AG09319 (cell line): ENCODE results near the gene KRTAP10-3.

Source experiments
- DNase-seq: peaks from one replicate; pipeline ENCODE4 v3.0.0-alpha.2; 2010; ENCODE audit warnings: low read depth; ENCODE audit errors: extremely low read depth
- TF ChIP-seq, protein P1 (sequence below): IDR thresholded peaks from 2 replicates; pipeline ENCODE4 v1.5.1; 2011; ENCODE audit warnings: low read depth, mild to moderate bottlenecking, inconsistent platforms, low read length, moderate library complexity

Gene KRTAP10-3

DNA sequence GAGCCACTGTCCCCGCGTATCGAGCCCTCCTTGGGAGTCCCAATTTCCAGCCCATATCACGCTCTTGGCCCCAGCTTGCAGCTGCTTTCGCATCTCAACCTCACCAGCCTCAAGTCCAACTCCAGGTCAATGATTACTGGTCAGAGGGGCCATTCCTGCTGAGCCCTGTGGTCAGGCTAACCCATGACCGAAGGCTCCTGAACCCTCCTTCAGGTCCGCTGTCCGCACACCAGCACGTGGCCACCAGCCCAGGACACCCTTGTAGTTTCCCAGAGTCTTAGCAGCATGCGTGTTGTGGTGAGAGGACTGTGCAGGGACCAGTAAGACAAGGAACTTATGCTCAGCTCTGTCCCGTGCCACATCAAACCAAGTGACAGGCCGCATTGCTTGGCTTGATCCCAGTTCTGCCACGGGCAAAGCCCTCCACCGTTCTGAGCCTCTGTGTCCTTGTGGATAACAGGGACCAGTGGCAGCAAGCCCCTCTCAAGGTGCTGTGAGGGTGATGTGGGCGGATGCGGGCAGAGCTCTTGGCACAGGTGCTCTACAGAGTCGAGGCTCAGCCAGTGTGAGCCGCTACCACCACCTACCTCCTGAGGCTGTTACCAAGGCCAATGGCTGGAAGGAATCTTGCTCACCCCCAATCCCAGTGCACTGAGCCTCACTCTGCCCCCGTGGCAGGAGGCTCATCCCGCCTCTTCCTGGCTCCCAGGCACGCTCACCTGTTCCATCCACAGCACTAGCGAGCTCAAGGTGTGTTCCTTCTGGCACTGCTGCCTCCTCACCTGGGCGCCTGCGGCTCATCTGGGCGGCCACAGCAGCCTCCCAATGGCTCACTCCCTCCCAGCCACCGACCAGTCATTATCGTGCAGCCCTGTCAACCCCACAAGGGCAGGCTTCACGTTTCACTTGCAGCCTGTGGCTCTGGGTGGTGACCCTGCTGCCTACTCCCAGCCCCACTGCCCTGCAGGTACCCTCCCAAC lies 39.0 kb downstream of the KRTAP10-3 start:
- TF ChIP-seq, protein P1, sequence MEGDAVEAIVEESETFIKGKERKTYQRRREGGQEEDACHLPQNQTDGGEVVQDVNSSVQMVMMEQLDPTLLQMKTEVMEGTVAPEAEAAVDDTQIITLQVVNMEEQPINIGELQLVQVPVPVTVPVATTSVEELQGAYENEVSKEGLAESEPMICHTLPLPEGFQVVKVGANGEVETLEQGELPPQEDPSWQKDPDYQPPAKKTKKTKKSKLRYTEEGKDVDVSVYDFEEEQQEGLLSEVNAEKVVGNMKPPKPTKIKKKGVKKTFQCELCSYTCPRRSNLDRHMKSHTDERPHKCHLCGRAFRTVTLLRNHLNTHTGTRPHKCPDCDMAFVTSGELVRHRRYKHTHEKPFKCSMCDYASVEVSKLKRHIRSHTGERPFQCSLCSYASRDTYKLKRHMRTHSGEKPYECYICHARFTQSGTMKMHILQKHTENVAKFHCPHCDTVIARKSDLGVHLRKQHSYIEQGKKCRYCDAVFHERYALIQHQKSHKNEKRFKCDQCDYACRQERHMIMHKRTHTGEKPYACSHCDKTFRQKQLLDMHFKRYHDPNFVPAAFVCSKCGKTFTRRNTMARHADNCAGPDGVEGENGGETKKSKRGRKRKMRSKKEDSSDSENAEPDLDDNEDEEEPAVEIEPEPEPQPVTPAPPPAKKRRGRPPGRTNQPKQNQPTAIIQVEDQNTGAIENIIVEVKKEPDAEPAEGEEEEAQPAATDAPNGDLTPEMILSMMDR = no peak
- DNase-seq = no peak

DNA sequence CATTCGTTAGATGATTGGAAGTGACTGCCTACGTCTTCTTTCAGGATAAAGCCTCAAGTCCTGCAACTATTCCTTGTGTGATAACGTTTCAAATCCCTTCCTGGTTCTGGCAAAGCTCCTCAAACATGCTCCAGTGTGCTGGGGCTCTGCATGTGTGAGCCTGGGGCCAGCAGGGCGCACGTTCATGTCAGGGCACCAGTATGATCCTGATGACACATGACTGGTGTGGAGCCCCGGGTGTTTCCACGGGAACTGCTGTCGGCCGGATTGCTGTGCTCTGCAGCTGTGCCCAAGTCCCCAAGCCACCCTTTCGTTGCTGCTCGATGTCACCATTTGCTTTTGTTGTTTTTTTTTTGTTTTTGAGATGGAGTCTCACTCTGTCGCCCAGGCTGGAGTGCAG lies 39.9 kb downstream of the KRTAP10-3 start:
- DNase-seq = no peak
- TF ChIP-seq, protein P1 = no peak

DNA sequence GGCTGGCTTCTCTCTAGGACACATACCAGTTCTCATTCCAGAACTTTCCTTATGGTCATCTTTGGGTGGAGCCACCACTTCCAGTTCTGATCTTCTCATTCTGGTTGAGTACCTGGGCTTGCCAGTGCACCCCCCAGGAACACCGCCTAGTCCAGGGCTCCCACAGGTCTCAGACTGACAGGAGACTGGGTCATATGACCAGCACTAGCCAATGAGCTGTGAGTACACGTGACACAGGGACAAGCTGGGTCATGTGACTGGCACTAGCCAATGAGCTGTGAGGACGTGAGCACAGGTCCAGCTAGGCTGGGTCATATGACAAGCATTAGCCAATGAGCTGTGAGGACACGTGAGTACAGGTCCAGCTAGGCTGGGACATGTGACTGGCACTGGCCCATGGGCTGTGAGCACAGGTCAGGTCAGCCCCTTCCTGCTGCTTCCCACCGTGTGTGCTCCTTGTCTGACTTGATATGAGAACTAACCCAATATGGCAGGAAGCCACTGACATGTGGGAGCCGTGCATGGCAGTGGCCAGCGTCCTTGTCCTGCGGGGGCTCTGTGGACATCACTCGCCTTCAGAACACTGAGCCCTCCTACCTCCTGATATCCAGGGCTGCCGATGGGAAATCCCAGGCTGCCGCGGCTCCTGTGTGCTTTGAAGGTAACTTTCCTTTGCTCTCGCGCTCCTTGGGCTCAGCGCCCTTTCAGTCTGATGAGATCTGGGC lies 41.3 kb downstream of the KRTAP10-3 start:
- TF ChIP-seq, protein P1 = no peak
- no peak for DNase-seq

DNA sequence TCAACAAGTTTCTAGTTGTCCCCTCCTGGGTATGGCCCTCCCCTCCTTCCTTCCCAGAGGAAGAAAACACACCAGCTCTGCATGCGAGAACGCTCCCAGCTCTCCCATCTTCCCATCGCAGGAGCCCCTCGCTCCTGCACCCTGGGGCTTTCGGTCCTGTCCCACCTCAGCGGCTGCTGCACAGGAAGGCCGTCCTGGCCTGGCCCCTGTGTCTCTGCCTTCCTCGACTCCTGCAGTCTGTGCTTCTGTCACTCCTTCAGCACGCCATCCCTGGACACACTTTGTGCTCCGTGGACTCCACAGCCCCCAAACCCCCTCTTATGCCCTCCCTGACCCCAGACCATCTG lies 41.8 kb downstream of the KRTAP10-3 start:
- TF ChIP-seq, protein P1 = no peak
- no peak for DNase-seq

DNA sequence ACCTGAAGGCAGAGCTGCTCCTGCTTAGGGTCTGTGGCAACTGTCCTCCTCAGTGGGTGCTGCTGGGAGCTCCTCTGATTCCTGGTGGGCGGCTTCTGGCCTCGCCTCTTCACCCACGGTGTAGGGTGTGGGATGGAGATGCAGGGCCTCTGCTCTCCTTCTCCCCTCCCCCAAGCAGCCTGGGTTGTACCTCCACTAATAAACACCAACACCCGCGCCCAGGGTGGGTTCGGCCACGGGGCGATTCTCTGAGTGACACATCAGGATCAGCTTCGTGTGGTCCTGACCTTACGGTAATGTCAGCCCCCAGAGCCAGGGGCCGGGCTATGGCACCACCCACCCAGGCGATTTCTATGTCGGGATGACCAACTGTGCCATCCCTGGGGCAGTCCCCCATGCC lies 42.3 kb downstream of the KRTAP10-3 start:
- DNase-seq = no peak
- TF ChIP-seq, protein P1 = no peak

DNA sequence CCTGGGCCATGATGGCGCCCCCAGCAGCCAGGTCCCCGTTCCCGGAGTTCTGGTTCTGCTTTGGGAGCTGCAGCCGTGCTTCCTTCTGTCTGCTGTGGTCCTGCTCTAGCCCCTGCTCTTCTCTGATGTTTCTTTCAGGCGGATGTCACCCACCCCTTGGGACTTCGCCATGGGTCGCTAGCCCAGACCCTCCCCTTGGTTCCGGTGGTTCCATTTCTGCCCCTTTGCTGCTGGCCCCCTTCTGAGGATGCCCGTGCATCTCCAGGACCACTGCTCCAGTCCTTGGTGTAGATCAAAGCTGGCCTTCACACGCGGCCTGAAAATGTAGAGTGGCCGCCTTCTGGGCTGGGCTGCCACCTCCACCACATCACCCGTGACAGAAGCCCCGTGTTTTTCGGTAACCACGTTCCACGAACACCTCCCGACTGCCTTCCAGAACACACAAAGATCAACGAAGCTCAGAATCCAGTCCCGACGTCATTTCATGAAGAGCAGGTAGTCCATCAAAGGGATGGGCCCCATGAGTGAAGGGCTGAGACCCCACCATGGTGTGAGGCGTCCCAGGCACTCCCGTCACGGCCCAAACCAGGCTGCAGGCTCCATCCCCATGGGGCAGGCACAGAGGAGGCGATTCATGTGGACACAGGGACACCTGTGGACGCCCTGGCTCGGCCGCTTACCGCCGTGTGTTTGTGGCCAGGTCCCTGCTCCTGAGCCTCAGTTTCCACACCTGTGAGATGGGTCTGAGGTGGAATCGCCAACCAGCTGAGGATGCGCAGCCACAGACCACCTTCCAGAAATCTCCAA lies 43.0 kb downstream of the KRTAP10-3 start:
- TF ChIP-seq, protein P1 = no peak
- DNase-seq = no peak
